Natural killer cell (primary cell): Measurements from ENCODE around the gene LTC4S. TPM values are rescaled to one million over a fixed set of nuclear protein-coding genes. Genes with fewer than 3 reads are reported as not detected.

ENCODE experiments used
- ATAC-seq, 3 donors: fragments of 150-1000 bp in 2 of 3; fragments of 200-7000 bp in 1 of 3; cut with Tn5 transposase; 1 replicate in 1 of 3; 2 replicates in 2 of 3; pipeline ENCODE4 v1.10.0; 2021; ENCODE audit warnings: mild to moderate bottlenecking in 2 of 3, moderate library complexity in 2 of 3
- DNase-seq, 2 donors: peaks; one replicate each; pipeline versions ENCODE4 v3.0.0 to v3.0.0-alpha.2; 2013 to 2021; ENCODE audit warnings: mixed read lengths in 1 of 2
- H3K27ac ChIP-seq: one replicate; pipeline ENCODE4 v1.5.1; 2013; ENCODE audit warnings: mild to moderate bottlenecking, low read length
- H3K27me3 ChIP-seq: one replicate; pipeline ENCODE4 v1.6.1; 2013; ENCODE audit warnings: low read length; ENCODE audit not compliant: control insufficient read depth, insufficient read depth
- H3K36me3 ChIP-seq: one replicate; pipeline ENCODE4 v1.6.1; 2013; ENCODE audit warnings: low read length; ENCODE audit not compliant: control insufficient read depth, insufficient read depth
- H3K4me1 ChIP-seq: one replicate; pipeline ENCODE4 v1.6.1; 2013; ENCODE audit warnings: low read length; ENCODE audit not compliant: control insufficient read depth, insufficient read depth
- H3K4me3 ChIP-seq: one replicate; pipeline ENCODE4 v1.5.1; 2013; ENCODE audit warnings: low read length
- H3K9me3 ChIP-seq: one replicate; pipeline ENCODE4 v1.6.1; 2013; ENCODE audit warnings: low read length; ENCODE audit not compliant: control insufficient read depth, insufficient read depth
- H3K27ac Mint-ChIP-seq, 2 donors: one replicate each; pipeline ENCODE4 v1.8.0; 2022; ENCODE audit warnings: mild to moderate bottlenecking in 2 of 2, mixed read lengths in 2 of 2, moderate library complexity in 1 of 2
- H3K27me3 Mint-ChIP-seq, 2 donors: one replicate each; pipeline ENCODE4 v1.8.0; 2022; ENCODE audit warnings: low read depth in 2 of 2, mixed read lengths in 2 of 2
- H3K36me3 Mint-ChIP-seq: one replicate; pipeline ENCODE4 v1.8.0; 2022; ENCODE audit warnings: mixed read lengths
- H3K4me1 Mint-ChIP-seq, 2 donors: one replicate each; pipeline ENCODE4 v1.8.0; 2022; ENCODE audit warnings: mixed read lengths in 2 of 2
- H3K4me3 Mint-ChIP-seq: one replicate; pipeline ENCODE4 v1.8.0; 2022; ENCODE audit warnings: mild to moderate bottlenecking, moderate library complexity, mixed read lengths
- H3K9me3 Mint-ChIP-seq, 2 donors: one replicate each; pipeline ENCODE4 v1.8.0; 2022; ENCODE audit warnings: mixed read lengths in 2 of 2
- WGBS: methylation state at CpG from one replicate; pipeline ENCODE4 v1.1.7; 2013; ENCODE audit warnings: missing lambda C conversion rate; ENCODE audit not compliant: insufficient coverage; 5-methylcytosine and 5-hydroxymethylcytosine counted together
- intact Hi-C: fragments of 100-400 bp; cut with micrococcal nuclease; formaldehyde crosslinking; loops from one replicate; pipeline ENCODE4 v1.14.2; 2022
- total RNA-seq, 4 donors: library from RNA; stranded (reverse); fragments of 120-200 nt in 1 of 4; gene quantifications; one replicate each; pipeline versions ENCODE4 v1.2.3 to v1.2.4, GENCODE V29; 2013 to 2022
- TF ChIP-seq, protein P1 (sequence below): fragments of 200-600 bp; IDR thresholded peaks from one replicate; pipeline ENCODE4 v1.8.0; 2022; ENCODE audit warnings: antibody characterized with exemption

Gene LTC4S
- total RNA-seq, 3 donors from 2014 or later (not counting 1 experiment from before 2014, with no cell fraction given): 3.0 to 5.4 (median 3.5) TPM

DNA sequence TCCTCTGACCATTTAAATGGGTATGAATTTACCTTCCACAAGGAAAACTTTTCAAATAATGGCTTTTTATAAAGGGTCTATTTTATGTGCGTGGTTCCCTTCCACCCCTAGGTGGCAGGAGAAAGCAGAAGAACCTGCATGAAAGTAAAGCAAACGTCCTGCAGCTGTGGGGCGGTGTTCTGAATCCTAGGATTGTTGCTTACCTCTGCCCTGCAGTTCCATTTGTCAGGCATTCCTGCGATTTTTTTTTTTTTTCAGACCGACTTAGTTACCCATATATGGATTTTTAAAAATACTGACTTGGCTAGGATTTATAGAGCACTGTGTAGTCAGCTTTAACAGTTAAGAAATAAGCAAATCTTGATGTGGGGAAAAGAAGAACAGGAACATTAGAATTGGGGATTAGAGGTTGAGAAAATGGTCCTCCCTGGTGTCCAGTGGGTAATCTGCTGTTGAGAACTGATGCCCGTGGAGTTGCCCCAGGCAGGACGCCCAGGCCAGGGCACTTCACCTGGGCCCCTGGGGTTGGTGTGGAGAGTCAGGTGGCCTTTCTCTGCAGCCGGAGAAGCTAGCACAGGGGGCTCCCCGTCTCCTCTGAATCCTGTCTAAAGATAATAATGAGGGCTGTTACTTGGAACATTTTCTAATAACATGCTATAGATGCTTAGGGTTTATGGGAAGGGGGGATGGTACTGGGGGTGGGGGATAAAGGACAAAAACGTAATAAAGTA lies 30.4 kb upstream of the LTC4S start:
- ATAC-seq (peak; percentile 72 to 92 (median 84)), DNase-seq (peak; percentile 24 to 80)
- intact Hi-C loops: loop anchor here (2.0 kb wide), 2 partner anchors 33 to 145 kb away; no protein-coding TSS in a partner anchor
- Histone ChIP-seq H3K4me3 (no peak overlapping the region), H3K27me3 (no peaks in the 10 kb centered on the region), H3K36me3 (peaks cover 31% of the 10 kb centered on the region), H3K27ac (no peak overlapping the region), H3K9me3 (no peaks in the 10 kb centered on the region), H3K4me1 (peaks cover 31% of the 10 kb centered on the region)
- no peaks in the 10 kb centered on the region for H3K9me3 Mint-ChIP-seq
- TF ChIP-seq, protein P1, sequence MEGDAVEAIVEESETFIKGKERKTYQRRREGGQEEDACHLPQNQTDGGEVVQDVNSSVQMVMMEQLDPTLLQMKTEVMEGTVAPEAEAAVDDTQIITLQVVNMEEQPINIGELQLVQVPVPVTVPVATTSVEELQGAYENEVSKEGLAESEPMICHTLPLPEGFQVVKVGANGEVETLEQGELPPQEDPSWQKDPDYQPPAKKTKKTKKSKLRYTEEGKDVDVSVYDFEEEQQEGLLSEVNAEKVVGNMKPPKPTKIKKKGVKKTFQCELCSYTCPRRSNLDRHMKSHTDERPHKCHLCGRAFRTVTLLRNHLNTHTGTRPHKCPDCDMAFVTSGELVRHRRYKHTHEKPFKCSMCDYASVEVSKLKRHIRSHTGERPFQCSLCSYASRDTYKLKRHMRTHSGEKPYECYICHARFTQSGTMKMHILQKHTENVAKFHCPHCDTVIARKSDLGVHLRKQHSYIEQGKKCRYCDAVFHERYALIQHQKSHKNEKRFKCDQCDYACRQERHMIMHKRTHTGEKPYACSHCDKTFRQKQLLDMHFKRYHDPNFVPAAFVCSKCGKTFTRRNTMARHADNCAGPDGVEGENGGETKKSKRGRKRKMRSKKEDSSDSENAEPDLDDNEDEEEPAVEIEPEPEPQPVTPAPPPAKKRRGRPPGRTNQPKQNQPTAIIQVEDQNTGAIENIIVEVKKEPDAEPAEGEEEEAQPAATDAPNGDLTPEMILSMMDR: peak; percentile 84
- peaks cover 41 to 55% of the 10 kb centered on the region in 2 donors for H3K4me1 Mint-ChIP-seq
- no peaks in the 10 kb centered on the region for H3K27me3 Mint-ChIP-seq
- H3K36me3 Mint-ChIP-seq: no peaks in the 10 kb centered on the region
- no peak overlapping the region for H3K4me3 Mint-ChIP-seq
- no peak overlapping the region for H3K27ac Mint-ChIP-seq
- 52% methylated on average over 9 of the region's 10 CpGs for WGBS

DNA sequence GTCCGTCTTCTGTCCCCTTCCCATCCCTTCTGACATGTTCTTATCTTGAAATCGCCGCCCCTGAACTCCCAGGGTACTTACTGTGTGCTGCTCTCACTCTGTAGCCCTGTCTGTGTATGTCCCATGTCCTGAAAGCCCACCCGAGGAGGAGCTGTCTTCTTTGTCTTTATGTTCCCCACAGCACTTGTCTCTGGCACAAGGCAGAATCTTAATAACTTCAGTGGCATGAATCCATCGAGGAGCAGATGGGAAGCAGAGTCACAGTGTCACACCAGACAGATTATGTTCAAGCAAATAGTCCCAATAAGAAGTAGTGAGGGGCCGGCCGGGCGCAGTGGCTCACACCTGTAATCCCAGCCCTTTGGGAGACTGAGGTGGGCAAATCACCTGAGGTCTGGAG lies 29.7 kb upstream of the LTC4S start:
- H3K27me3 Mint-ChIP-seq: no peaks in the 10 kb centered on the region
- no peak overlapping the region for H3K27ac Mint-ChIP-seq
- Histone ChIP-seq H3K4me1 (peaks cover 28% of the 10 kb centered on the region), H3K4me3 (no peak overlapping the region), H3K36me3 (peaks cover 37% of the 10 kb centered on the region), H3K9me3 (no peaks in the 10 kb centered on the region), H3K27ac (no peak overlapping the region), H3K27me3 (no peaks in the 10 kb centered on the region)
- intact Hi-C loops: no loop called here
- 82% methylated on average over 8 of the region's 8 CpGs for WGBS
- DNase-seq (no peak), ATAC-seq (no peak)
- H3K4me1 Mint-ChIP-seq: peaks cover 43 to 53% of the 10 kb centered on the region in 2 donors
- TF ChIP-seq, protein P1: no peak
- no peak overlapping the region for H3K4me3 Mint-ChIP-seq
- no peaks in the 10 kb centered on the region for H3K9me3 Mint-ChIP-seq
- no peaks in the 10 kb centered on the region for H3K36me3 Mint-ChIP-seq

- intact Hi-C loops: no loop called here
- Mint-ChIP-seq H3K27me3 (no peaks in the 10 kb centered on the region), H3K9me3 (no peaks in the 10 kb centered on the region), H3K36me3 (no peaks in the 10 kb centered on the region), H3K4me1 (peaks cover 33 to 40% of the 10 kb centered on the region in 2 donors), H3K27ac (no peak overlapping the region), H3K4me3 (no peak overlapping the region)
- DNase-seq (no peak), ATAC-seq (no peak)
- Histone ChIP-seq H3K9me3 (no peaks in the 10 kb centered on the region), H3K36me3 (peaks cover 49% of the 10 kb centered on the region), H3K4me1 (peaks cover 21% of the 10 kb centered on the region), H3K27ac (no peak overlapping the region), H3K4me3 (no peak overlapping the region), H3K27me3 (no peaks in the 10 kb centered on the region)
- TF ChIP-seq, protein P1: no peak
- WGBS: 87% methylated on average over 13 of the region's 13 CpGs
Observed at GRCh38 chr5:179765400-179765799, 28.4 kb upstream of the LTC4S start.
